GM13976 (cell line): ENCODE measurements around the gene DHRS13.

ENCODE experiments used
- DNase-seq: peaks from one replicate; pipeline ENCODE4 v3.0.0; 2012; ENCODE audit warnings: low spot score
- in situ Hi-C: fragments of 300-500 bp; cut with MboI; formaldehyde crosslinking; loops from one replicate; pipeline ENCODE4 v1.12.0; 2022; ENCODE audit warnings: low sequenced_read_pairs, mixed read lengths, inconsistent platforms; ENCODE audit not compliant: unreplicated experiment
- TF ChIP-seq, protein P1 (sequence below): IDR thresholded peaks from 2 replicates; pipeline ENCODE4 v1.5.1; 2012; ENCODE audit warnings: borderline replicate concordance, mild to moderate bottlenecking; ENCODE audit not compliant: insufficient read depth; ENCODE audit errors: extremely low read depth, missing control alignments, control extremely low read depth

Gene DHRS13

DNA sequence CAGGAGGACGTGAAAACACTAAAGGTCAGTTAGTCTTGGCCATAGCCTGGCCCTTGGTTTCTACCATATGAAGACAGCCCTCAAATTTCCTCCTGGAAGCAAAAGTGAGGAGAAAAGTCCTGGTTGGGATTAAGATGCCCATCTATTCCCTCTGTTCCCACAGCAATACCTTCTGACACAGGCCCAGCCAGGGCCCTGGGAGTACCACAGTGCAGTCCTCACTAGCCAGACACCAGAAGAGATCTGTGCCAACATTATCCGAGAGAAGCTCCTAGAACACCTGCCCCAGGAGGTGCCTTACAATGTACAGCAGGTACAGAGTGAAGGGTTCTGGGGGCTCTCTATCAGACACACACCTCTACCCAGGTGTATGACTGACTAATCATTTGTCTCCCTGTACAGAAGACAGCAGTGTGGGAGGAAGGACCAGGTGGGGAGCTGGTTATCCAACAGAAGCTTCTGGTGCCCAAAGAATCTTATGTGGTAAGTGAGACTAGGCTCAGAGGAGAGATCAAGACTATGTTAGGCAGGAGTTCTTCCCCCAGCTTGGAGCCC is 44.0 kb downstream of the DHRS13 start:
- no peak for DNase-seq
- in situ Hi-C loops: no loop called here
- TF ChIP-seq, protein P1, sequence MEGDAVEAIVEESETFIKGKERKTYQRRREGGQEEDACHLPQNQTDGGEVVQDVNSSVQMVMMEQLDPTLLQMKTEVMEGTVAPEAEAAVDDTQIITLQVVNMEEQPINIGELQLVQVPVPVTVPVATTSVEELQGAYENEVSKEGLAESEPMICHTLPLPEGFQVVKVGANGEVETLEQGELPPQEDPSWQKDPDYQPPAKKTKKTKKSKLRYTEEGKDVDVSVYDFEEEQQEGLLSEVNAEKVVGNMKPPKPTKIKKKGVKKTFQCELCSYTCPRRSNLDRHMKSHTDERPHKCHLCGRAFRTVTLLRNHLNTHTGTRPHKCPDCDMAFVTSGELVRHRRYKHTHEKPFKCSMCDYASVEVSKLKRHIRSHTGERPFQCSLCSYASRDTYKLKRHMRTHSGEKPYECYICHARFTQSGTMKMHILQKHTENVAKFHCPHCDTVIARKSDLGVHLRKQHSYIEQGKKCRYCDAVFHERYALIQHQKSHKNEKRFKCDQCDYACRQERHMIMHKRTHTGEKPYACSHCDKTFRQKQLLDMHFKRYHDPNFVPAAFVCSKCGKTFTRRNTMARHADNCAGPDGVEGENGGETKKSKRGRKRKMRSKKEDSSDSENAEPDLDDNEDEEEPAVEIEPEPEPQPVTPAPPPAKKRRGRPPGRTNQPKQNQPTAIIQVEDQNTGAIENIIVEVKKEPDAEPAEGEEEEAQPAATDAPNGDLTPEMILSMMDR: no peak

GRCh38 chr17:28857905-28858800 is 44.7 kb downstream of the DHRS13 start:
- TF ChIP-seq, protein P1: no peak
- DNase-seq: no peak
- in situ Hi-C loops: no loop called here

- TF ChIP-seq, protein P1: no peak
- DNase-seq: no peak
- in situ Hi-C loops: no loop called here
These were observed 46.8 kb downstream of the DHRS13 start for GRCh38 chr17:28856028-28856574.

GRCh38 chr17:28855336-28855679 is 47.6 kb downstream of the DHRS13 start:
- in situ Hi-C loops: no loop called here
- DNase-seq: no peak
- TF ChIP-seq, protein P1: no peak

DNA sequence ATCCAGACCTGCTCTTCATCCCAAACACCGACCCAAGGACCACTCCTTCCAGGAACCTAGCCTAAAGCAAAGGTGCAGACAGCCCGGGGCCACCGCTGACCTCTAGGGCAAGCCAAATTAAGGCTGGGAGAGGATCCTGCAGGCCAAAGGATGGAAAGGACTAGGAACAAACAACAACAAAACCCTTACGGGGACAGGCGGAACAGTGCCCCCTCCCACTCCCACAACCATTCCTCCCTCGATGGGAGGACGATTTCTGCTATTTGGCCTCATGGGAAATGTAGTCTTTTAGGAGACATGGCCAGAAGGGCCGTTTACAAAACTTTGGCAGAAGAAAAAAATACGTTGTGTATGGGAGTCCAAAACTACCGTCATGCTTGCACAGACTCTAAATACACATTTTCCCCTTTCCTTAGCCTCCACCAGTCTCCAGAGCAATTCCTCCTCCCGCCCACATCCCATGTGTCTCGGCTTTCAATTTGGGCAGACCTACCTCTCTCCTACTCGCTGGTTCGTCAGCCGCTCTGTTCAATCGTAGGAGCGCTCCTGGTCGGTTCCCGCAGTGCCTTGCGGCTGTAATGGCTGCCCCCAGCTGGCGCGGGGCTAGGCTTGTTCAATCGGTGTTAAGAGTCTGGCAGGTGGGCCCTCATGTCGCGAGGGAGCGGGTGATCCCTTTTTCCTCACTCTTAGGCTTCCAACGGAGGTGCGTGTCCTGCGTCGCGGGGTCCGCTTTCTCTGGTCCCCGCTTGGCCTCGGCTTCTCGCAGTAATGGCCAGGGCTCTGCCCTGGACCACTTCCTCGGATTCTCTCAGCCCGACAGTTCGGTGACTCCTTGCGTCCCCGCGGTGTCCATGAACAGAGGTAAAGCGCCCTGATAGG is 48.2 kb downstream of the DHRS13 start, which contains the start of gene ERAL1:
Gene ERAL1 (plus strand): TSS at position 560 of the 879 bp plus-strand sequence. CDS start 19 bp downstream, at position 579.
- TF ChIP-seq, protein P1: no peak
- DNase-seq: peak; percentile 91
- in situ Hi-C loops: no loop called here

DNA sequence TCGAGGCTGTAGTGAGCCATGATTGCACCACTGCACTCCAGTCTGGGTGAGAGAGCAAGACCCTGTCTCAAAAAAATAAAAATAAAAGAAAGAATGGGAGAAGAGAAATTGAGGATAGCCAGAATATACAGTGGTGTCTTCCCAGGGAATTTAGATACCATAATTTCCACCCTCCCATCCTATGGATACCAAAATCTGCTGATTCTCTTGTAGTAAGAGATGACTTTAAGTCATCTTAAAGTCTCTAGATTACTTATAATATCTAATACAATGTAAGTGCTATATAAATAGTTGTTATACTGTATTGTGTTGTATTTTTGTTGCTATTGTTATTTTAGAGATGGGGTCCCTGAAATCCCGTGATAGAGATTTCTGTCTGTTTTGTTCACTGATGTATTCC is 49.6 kb downstream of the DHRS13 start:
- in situ Hi-C loops: no loop called here
- TF ChIP-seq, protein P1: no peak
- no peak for DNase-seq
